Body of pancreas (tissue), 4 donors: ENCODE results near the gene MSH4. TPM values are rescaled to one million over a fixed set of nuclear protein-coding genes. Genes with fewer than 3 reads are reported as not detected.

Experiments used
- ATAC-seq: fragments of 150-250 bp; one replicate; pipeline ENCODE4 v1.9.1; 2016
- DNase-seq, 4 donors: peaks; one replicate each; pipeline ENCODE4 v3.0.0-alpha.2; 2019
- H3K27ac ChIP-seq, 4 donors: fragments of 200-600 bp; sonication (generic); 1 replicate in 3 of 4; 2 replicates in 1 of 4; pipeline versions ENCODE4 v1.5.1 to v1.6.1; 2016 to 2019; ENCODE audit warnings: mild to moderate bottlenecking in 1 of 4, mixed read lengths in 1 of 4, moderate library complexity in 1 of 4
- H3K27me3 ChIP-seq, 2 donors: fragments of 200-600 bp; sonication (generic); one replicate each; pipeline ENCODE4 v1.6.0; 2016; ENCODE audit warnings: mild to moderate bottlenecking in 1 of 2
- H3K36me3 ChIP-seq, 2 donors: fragments of 200-600 bp; sonication (generic); replicated peaks in 1 of 2; 2 replicates each; pipeline ENCODE4 v1.5.1; 2016; ENCODE audit warnings: low read depth in 2 of 2; ENCODE audit not compliant: insufficient read depth in 1 of 2
- H3K4me1 ChIP-seq: fragments of 200-600 bp; sonication (generic); one replicate; pipeline ENCODE4 v1.6.0; 2016
- H3K4me3 ChIP-seq, 2 donors: fragments of 200-600 bp; sonication (generic); 1 replicate in 1 of 2; 2 replicates in 1 of 2; pipeline ENCODE4 v1.5.1; 2016 to 2019
- H3K9me3 ChIP-seq, 3 donors: fragments of 200-600 bp; sonication (generic); 1 replicate in 2 of 3; 2 replicates in 1 of 3; pipeline ENCODE4 v1.5.1; 2016
- POLR2A ChIP-seq, 3 donors: fragments of 450-650 bp; IDR thresholded peaks; one replicate each; pipeline ENCODE4 v1.6.1; 2016; ENCODE audit warnings: antibody characterized with exemption in 3 of 3, mild to moderate bottlenecking in 2 of 3
- whole genome bisulfite sequencing, 2 donors: methylation state at CpG; one replicate each; pipeline ENCODE4 v1.1.5; 2017; 5-methylcytosine and 5-hydroxymethylcytosine counted together
- intact Hi-C: fragments of 100-400 bp; cut with DNase I; formaldehyde crosslinking; loops from one replicate; pipeline ENCODE4 v1.15.1; 2023
- small RNA-seq: library from RNA; depleted of rRNA; stranded (forward); fragments of <200 nt; gene quantifications from one replicate; pipeline ENCODE3, GENCODE V24; 2016
- total RNA-seq, 2 donors: library from RNA; depleted of rRNA; stranded (reverse); fragments of >200 nt; gene quantifications; one replicate each; pipeline ENCODE4 v1.1.0, GENCODE V29; 2016
- TF ChIP-seq, protein P1 (sequence below), 7 experiments: fragments of 450-650 bp in 4 of 7; fragments of 200-600 bp in 3 of 7; sonication (generic) in 3 of 7; IDR thresholded peaks; one replicate each; pipeline ENCODE4 v1.5.1; 2016 to 2019; ENCODE audit warnings: antibody characterized with exemption in 7 of 7

Gene MSH4
- total RNA-seq, 2 donors from 2014 or later: not detected

DNA sequence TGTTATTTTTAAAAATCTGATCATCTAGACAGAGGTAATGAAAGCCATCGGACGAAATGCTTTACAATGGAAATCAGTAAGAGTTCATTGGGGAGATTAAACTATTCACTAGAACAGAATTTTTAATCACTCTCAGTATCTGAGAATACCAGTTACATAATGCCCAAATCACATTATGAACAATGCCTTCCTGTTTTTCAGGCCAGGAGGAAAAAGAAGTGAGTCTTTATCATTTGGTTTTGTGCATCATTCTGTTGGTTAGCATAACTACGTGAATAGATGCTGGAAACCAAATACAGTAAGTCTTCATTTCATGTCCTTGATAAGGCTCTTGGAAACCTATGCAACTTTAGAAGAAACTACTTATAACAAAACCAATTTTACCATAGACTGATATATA lies 153.5 kb downstream of the MSH4 start:
- ATAC-seq (no peak), DNase-seq (no peak)
- Histone ChIP-seq H3K27ac (no peak overlapping the region), H3K4me1 (no peaks in the 10 kb centered on the region), H3K4me3 (no peak overlapping the region), H3K27me3 (no peaks in the 10 kb centered on the region), H3K36me3 (no peaks in the 10 kb centered on the region), H3K9me3 (no peaks in the 10 kb centered on the region)
- intact Hi-C loops: no loop called here
- TF ChIP-seq, protein P1, sequence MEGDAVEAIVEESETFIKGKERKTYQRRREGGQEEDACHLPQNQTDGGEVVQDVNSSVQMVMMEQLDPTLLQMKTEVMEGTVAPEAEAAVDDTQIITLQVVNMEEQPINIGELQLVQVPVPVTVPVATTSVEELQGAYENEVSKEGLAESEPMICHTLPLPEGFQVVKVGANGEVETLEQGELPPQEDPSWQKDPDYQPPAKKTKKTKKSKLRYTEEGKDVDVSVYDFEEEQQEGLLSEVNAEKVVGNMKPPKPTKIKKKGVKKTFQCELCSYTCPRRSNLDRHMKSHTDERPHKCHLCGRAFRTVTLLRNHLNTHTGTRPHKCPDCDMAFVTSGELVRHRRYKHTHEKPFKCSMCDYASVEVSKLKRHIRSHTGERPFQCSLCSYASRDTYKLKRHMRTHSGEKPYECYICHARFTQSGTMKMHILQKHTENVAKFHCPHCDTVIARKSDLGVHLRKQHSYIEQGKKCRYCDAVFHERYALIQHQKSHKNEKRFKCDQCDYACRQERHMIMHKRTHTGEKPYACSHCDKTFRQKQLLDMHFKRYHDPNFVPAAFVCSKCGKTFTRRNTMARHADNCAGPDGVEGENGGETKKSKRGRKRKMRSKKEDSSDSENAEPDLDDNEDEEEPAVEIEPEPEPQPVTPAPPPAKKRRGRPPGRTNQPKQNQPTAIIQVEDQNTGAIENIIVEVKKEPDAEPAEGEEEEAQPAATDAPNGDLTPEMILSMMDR (IDR thresholded peaks at IDR 0.05): no peak
- TF ChIP-seq POLR2A (IDR thresholded peaks at IDR 0.05): no peak
- WGBS, 2 donors: 72 to 75% methylated on average over 3 of the region's 3 CpGs

DNA sequence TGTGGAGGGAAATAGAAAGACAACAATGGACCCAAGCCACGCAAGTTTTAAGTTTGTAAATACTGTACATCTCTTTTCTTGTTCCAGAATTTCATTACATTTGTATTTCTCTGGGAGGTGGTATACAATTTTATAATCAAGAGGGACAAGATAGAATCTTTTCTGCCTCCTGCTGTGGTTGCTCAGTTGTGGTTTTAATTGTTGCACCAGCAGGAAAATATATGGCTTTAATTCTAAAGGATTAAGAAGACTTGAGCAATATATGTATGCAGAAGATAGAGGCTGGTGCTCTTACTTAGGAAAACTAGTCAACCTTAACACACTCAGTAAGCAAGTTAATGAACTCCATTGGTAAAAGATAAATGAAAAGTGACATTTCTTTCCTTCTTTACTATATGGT lies 155.3 kb downstream of the MSH4 start:
- DNase-seq (no peak), ATAC-seq (no peak)
- intact Hi-C loops: no loop called here
- H3K9me3 ChIP-seq: no peaks in the 10 kb centered on the region
- no peak for TF ChIP-seq POLR2A (IDR thresholded peaks at IDR 0.05)
- TF ChIP-seq, protein P1 (IDR thresholded peaks at IDR 0.05): no peak
- no peaks in the 10 kb centered on the region for H3K4me1 ChIP-seq
- no peak overlapping the region for H3K27ac ChIP-seq
- no peak overlapping the region for H3K4me3 ChIP-seq
- 48 to 61% methylated on average over 1 of the region's 1 CpG for WGBS, 2 donors
- H3K27me3 ChIP-seq: no peaks in the 10 kb centered on the region
- no peaks in the 10 kb centered on the region for H3K36me3 ChIP-seq

DNA sequence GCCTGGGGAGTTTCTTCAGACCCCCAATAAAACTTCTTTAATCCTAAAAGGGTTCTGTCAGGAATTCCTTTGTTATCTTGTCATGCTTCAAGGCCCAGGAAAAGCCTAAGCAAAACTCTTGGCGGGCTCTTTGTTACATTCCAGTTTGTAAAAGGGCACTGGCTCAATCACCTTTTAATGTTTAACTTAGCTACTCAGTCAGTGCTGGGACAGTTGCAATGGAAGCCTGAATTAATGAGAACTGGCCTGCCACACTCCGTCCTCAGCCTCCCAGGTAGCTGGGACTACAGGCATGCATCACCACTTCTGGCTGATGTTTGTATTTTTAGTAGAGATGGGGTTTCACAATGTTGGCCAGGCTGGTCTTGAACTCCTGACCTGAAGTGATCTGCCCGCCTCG lies 156.8 kb downstream of the MSH4 start:
- DNase-seq (no peak), ATAC-seq (no peak)
- no peaks in the 10 kb centered on the region for H3K9me3 ChIP-seq
- intact Hi-C loops: no loop called here
- no peaks in the 10 kb centered on the region for H3K36me3 ChIP-seq
- no peaks in the 10 kb centered on the region for H3K4me1 ChIP-seq
- no peak for TF ChIP-seq POLR2A (IDR thresholded peaks at IDR 0.05)
- TF ChIP-seq, protein P1 (IDR thresholded peaks at IDR 0.05): no peak
- H3K27me3 ChIP-seq: no peaks in the 10 kb centered on the region
- WGBS, 2 donors: 62 to 64% methylated on average over 4 of the region's 4 CpGs
- H3K4me3 ChIP-seq: no peak overlapping the region
- no peak overlapping the region for H3K27ac ChIP-seq

DNA sequence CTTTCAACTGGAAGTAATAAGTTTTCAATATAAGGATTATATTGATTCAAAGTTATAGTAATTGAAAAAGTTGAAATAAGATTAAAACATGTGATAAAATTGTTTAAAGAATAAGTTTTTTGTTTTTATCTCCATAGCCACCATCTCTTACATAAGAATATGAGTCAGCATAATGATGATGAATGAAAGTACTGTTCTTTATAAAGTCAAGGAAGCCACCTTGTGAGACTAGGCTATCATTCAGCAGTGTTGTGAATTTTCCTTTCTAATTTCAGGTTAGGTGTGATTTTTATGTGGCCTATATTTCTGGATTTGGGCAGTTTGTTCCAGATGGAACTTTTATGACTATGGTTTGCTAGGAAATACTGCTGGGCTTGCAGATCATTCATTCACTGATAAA lies 157.9 kb downstream of the MSH4 start:
- no peak for ATAC-seq
- intact Hi-C loops: no loop called here
- Histone ChIP-seq H3K36me3 (no peaks in the 10 kb centered on the region), H3K27me3 (no peaks in the 10 kb centered on the region), H3K9me3 (no peaks in the 10 kb centered on the region), H3K4me1 (no peaks in the 10 kb centered on the region), H3K4me3 (no peak overlapping the region), H3K27ac (no peak overlapping the region)
- DNase-seq: no peak
- TF ChIP-seq, protein P1 (IDR thresholded peaks at IDR 0.05): no peak
- TF ChIP-seq POLR2A (IDR thresholded peaks at IDR 0.05): no peak

Small RNA genes lying within 50 kb of the gene (small RNA-seq; reads per million reads assigned to genes)
- gene SNORD45A (not detected), gene SNORD45B (not detected), gene SNORD45C (not detected)

Other genes starting within 250 kb of the MSH4 start
- 1 to 10 TPM; 3.6 to 5.4 TPM for gene SLC44A5, start 185.8 kb upstream of the MSH4 start, total RNA-seq
- 10 to 100 TPM; 38.1 to 38.2 TPM for gene ACADM, start 72.2 kb upstream of the MSH4 start, total RNA-seq
- gene RABGGTB, start 10.6 kb upstream of the MSH4 start, total RNA-seq: 10 to 100 TPM; 50.6 to 53.7 TPM
- gene ASB17, start 135.5 kb downstream of the MSH4 start, total RNA-seq: not detected